Stomach smooth muscle (tissue), 2 donors: Measurements from ENCODE around the gene RXYLT1.

Source experiments
- H3K27ac ChIP-seq: one replicate; pipeline ENCODE4 v1.7.0; 2013; ENCODE audit warnings: mild to moderate bottlenecking, low read length, inconsistent platforms
- H3K27me3 ChIP-seq, 2 donors: one replicate each; pipeline ENCODE4 v1.7.0; 2013; ENCODE audit warnings: low read length in 2 of 2; ENCODE audit not compliant: insufficient read depth in 2 of 2, control insufficient read depth in 1 of 2
- H3K36me3 ChIP-seq, 2 donors: one replicate each; pipeline ENCODE4 v1.7.0; 2013; ENCODE audit warnings: low read length in 2 of 2; ENCODE audit not compliant: control insufficient read depth in 2 of 2, insufficient read depth in 2 of 2
- H3K4me1 ChIP-seq: one replicate; pipeline ENCODE4 v1.7.0; 2013; ENCODE audit warnings: low read length; ENCODE audit not compliant: control insufficient read depth, insufficient read depth
- H3K4me3 ChIP-seq, 2 donors: one replicate each; pipeline ENCODE4 v1.7.0; 2013; ENCODE audit warnings: low read length in 2 of 2
- H3K9ac ChIP-seq, 2 donors: one replicate each; pipeline ENCODE4 v1.7.0; 2013; ENCODE audit warnings: low read length in 2 of 2, mild to moderate bottlenecking in 1 of 2
- H3K9me3 ChIP-seq, 2 donors: one replicate each; pipeline ENCODE4 v1.7.0; 2013; ENCODE audit warnings: low read length in 2 of 2; ENCODE audit not compliant: control insufficient read depth in 2 of 2
- donor health status: healthy.
- donor health status: Pancreatic carcinoma.

Gene RXYLT1

GRCh38 chr12:63753743-63754142 lies 26.0 kb upstream of the RXYLT1 start:
- H3K9me3 ChIP-seq, result no peaks in the 10 kb centered on the region
- H3K9ac ChIP-seq, result no peak overlapping the region
- no peak overlapping the region for H3K4me3 ChIP-seq
- H3K27ac ChIP-seq, result no peak overlapping the region
- no peaks in the 10 kb centered on the region for H3K4me1 ChIP-seq
- no peaks in the 10 kb centered on the region for H3K27me3 ChIP-seq
- H3K36me3 ChIP-seq, result no peaks in the 10 kb centered on the region

- Histone ChIP-seq H3K36me3 (no peaks in the 10 kb centered on the region), H3K27ac (no peak overlapping the region), H3K4me1 (no peaks in the 10 kb centered on the region), H3K27me3 (no peaks in the 10 kb centered on the region), H3K4me3 (no peak overlapping the region), H3K9me3 (no peaks in the 10 kb centered on the region), H3K9ac (no peak overlapping the region)
Observed at GRCh38 chr12:63764481-63764880, 15.2 kb upstream of the RXYLT1 start.

- Histone ChIP-seq H3K36me3 (no peaks in the 10 kb centered on the region), H3K9me3 (no peaks in the 10 kb centered on the region), H3K9ac (no peak overlapping the region), H3K4me1 (no peaks in the 10 kb centered on the region), H3K4me3 (no peak overlapping the region), H3K27me3 (no peaks in the 10 kb centered on the region), H3K27ac (no peak overlapping the region)
Observed at GRCh38 chr12:63766498-63766897, 13.2 kb upstream of the RXYLT1 start.

GRCh38 chr12:63770375-63770774 lies 9.3 kb upstream of the RXYLT1 start:
- H3K36me3 ChIP-seq, result no peaks in the 10 kb centered on the region
- no peak overlapping the region for H3K4me3 ChIP-seq
- no peak overlapping the region for H3K27ac ChIP-seq

GRCh38 chr12:63777340-63777739 lies 2.4 kb upstream of the RXYLT1 start:
- Histone ChIP-seq H3K36me3 (no peaks in the 10 kb centered on the region), H3K27ac (no peak overlapping the region), H3K4me3 (no peak overlapping the region), H3K4me1 (peaks cover 2% of the 10 kb centered on the region), H3K9ac (no peak overlapping the region), H3K9me3 (no peaks in the 10 kb centered on the region), H3K27me3 (no peaks in the 10 kb centered on the region)

More at GRCh38 chr12:63770375-63770774, 9.3 kb upstream of the RXYLT1 start:
- Histone ChIP-seq H3K27me3 (no peaks in the 10 kb centered on the region), H3K9ac (no peak overlapping the region), H3K4me1 (no peaks in the 10 kb centered on the region), H3K9me3 (no peaks in the 10 kb centered on the region)

GRCh38 chr12:63782466-63782865 lies 2.8 kb downstream of the RXYLT1 start:
- H3K4me3 ChIP-seq, result no peak overlapping the region
- peaks cover 5 to 6% of the 10 kb centered on the region in 2 donors for H3K36me3 ChIP-seq
- H3K27ac ChIP-seq, result no peak overlapping the region
- no peaks in the 10 kb centered on the region for H3K27me3 ChIP-seq
- peaks cover 2% of the 10 kb centered on the region for H3K4me1 ChIP-seq
- H3K9me3 ChIP-seq, result no peaks in the 10 kb centered on the region
- no peak overlapping the region for H3K9ac ChIP-seq

GRCh38 chr12:63787306-63787705 lies 7.6 kb downstream of the RXYLT1 start:
- Histone ChIP-seq H3K27me3 (no peaks in the 10 kb centered on the region), H3K4me1 (no peaks in the 10 kb centered on the region), H3K4me3 (no peak overlapping the region), H3K36me3 (peaks cover 9 to 13% of the 10 kb centered on the region in 2 donors), H3K9me3 (no peaks in the 10 kb centered on the region), H3K27ac (no peak overlapping the region), H3K9ac (no peak overlapping the region)

GRCh38 chr12:63790608-63790945 lies 10.9 kb downstream of the RXYLT1 start:
- peaks cover 8 to 9% of the 10 kb centered on the region in 2 donors for H3K36me3 ChIP-seq
- no peaks in the 10 kb centered on the region for H3K9me3 ChIP-seq

GRCh38 chr12:63792338-63792737 lies 12.6 kb downstream of the RXYLT1 start:
- H3K9ac ChIP-seq, result no peak overlapping the region
- H3K27me3 ChIP-seq, result no peaks in the 10 kb centered on the region
- no peaks in the 10 kb centered on the region for H3K4me1 ChIP-seq
- H3K27ac ChIP-seq, result no peak overlapping the region
- H3K36me3 ChIP-seq, result peaks cover 4 to 8% of the 10 kb centered on the region in 2 donors
- H3K4me3 ChIP-seq, result no peak overlapping the region
- no peaks in the 10 kb centered on the region for H3K9me3 ChIP-seq

More at GRCh38 chr12:63790608-63790945, 10.9 kb downstream of the RXYLT1 start:
- no peak overlapping the region for H3K27ac ChIP-seq
- H3K4me1 ChIP-seq, result no peaks in the 10 kb centered on the region
- no peaks in the 10 kb centered on the region for H3K27me3 ChIP-seq
- H3K4me3 ChIP-seq, result no peak overlapping the region
- no peak overlapping the region for H3K9ac ChIP-seq

GRCh38 chr12:63795032-63795687 lies 15.5 kb downstream of the RXYLT1 start:
- H3K9ac ChIP-seq, result no peak overlapping the region
- peaks cover 2 to 4% of the 10 kb centered on the region in 2 donors for H3K36me3 ChIP-seq
- H3K27ac ChIP-seq, result no peak overlapping the region
- H3K27me3 ChIP-seq, result no peaks in the 10 kb centered on the region
- no peaks in the 10 kb centered on the region for H3K9me3 ChIP-seq
- H3K4me3 ChIP-seq, result no peak overlapping the region
- no peaks in the 10 kb centered on the region for H3K4me1 ChIP-seq

GRCh38 chr12:63795944-63796343 lies 16.2 kb downstream of the RXYLT1 start:
- no peaks in the 10 kb centered on the region for H3K27me3 ChIP-seq
- no peaks in the 10 kb centered on the region for H3K9me3 ChIP-seq
- H3K27ac ChIP-seq, result no peak overlapping the region
- peaks cover 0 to 2% of the 10 kb centered on the region in 2 donors for H3K36me3 ChIP-seq
- H3K4me3 ChIP-seq, result no peak overlapping the region
- H3K4me1 ChIP-seq, result no peaks in the 10 kb centered on the region
- H3K9ac ChIP-seq, result no peak overlapping the region
